Effector memory CD4-positive, alpha-beta T cell (primary cell): ENCODE data around the gene SYNE3.
A peak's percentile ranks its signal among the peaks of the same experiment; 100 is the strongest.

ENCODE experiments used
- DNase-seq, 3 donors: peaks; one replicate each; pipeline ENCODE4 v3.0.0-alpha.2; 2020
- H3K27ac ChIP-seq: 2 replicates; pipeline ENCODE4 v1.7.0; 2013; ENCODE audit warnings: mild to moderate bottlenecking, low read length, moderate library complexity; ENCODE audit not compliant: insufficient read depth, poor library complexity, severe bottlenecking
- H3K27me3 ChIP-seq: replicated peaks from 2 replicates; pipeline ENCODE4 v1.7.0; 2013; ENCODE audit warnings: mild to moderate bottlenecking, low read length; ENCODE audit not compliant: insufficient read depth, control insufficient read depth, poor library complexity, severe bottlenecking
- H3K36me3 ChIP-seq: 2 replicates; pipeline ENCODE4 v1.7.0; 2013; ENCODE audit warnings: mild to moderate bottlenecking, low read length, moderate library complexity; ENCODE audit not compliant: control insufficient read depth, insufficient read depth
- H3K4me1 ChIP-seq: 2 replicates; pipeline ENCODE4 v1.7.0; 2013; ENCODE audit warnings: low read length, mild to moderate bottlenecking; ENCODE audit not compliant: control insufficient read depth, insufficient read depth, poor library complexity, severe bottlenecking
- H3K4me3 ChIP-seq: 2 replicates; pipeline ENCODE4 v1.7.0; 2013; ENCODE audit warnings: low read length, low read depth, mild to moderate bottlenecking; ENCODE audit not compliant: insufficient read depth, poor library complexity, severe bottlenecking
- H3K9me3 ChIP-seq: 2 replicates; pipeline ENCODE4 v1.7.0; 2013; ENCODE audit warnings: mild to moderate bottlenecking, low read length, moderate library complexity; ENCODE audit not compliant: control insufficient read depth

Gene SYNE3

GRCh38 chr14:95489214-95490137 is 27.0 kb downstream of the SYNE3 start:
- Histone ChIP-seq H3K4me1 (no peaks in the 10 kb centered on the region), H3K36me3 (peaks cover 4% of the 10 kb centered on the region), H3K4me3 (no peak overlapping the region), H3K9me3 (no peaks in the 10 kb centered on the region), H3K27me3 (no peaks in the 10 kb centered on the region), H3K27ac (no peak overlapping the region)
- DNase-seq, result no peak

GRCh38 chr14:95488376-95489213 is 27.9 kb downstream of the SYNE3 start:
- H3K36me3 ChIP-seq, result peaks cover 4% of the 10 kb centered on the region
- peaks cover 5% of the 10 kb centered on the region for H3K4me1 ChIP-seq
- no peaks in the 10 kb centered on the region for H3K27me3 ChIP-seq
- H3K9me3 ChIP-seq, result no peaks in the 10 kb centered on the region
- no peak overlapping the region for H3K4me3 ChIP-seq
- DNase-seq, result no peak
- no peak overlapping the region for H3K27ac ChIP-seq

- Histone ChIP-seq H3K27me3 (no peaks in the 10 kb centered on the region), H3K9me3 (no peaks in the 10 kb centered on the region), H3K4me1 (peaks cover 7% of the 10 kb centered on the region)
Measured at GRCh38 chr14:95487669-95488084, 28.8 kb downstream of the SYNE3 start.

GRCh38 chr14:95486875-95487668 is 29.4 kb downstream of the SYNE3 start:
- Histone ChIP-seq H3K9me3 (no peaks in the 10 kb centered on the region), H3K27ac (peak overlapping the region; percentile 26), H3K4me3 (no peak overlapping the region), H3K27me3 (no peaks in the 10 kb centered on the region), H3K36me3 (peaks cover 4% of the 10 kb centered on the region), H3K4me1 (peaks cover 7% of the 10 kb centered on the region)
- DNase-seq, result no peak

More at GRCh38 chr14:95487669-95488084, 28.8 kb downstream of the SYNE3 start:
- Histone ChIP-seq H3K4me3 (no peak overlapping the region), H3K36me3 (peaks cover 4% of the 10 kb centered on the region), H3K27ac (no peak overlapping the region)
- no peak for DNase-seq

- no peak overlapping the region for H3K4me3 ChIP-seq
- DNase-seq, result no peak
- peaks cover 4% of the 10 kb centered on the region for H3K36me3 ChIP-seq
- H3K27me3 ChIP-seq, result no peaks in the 10 kb centered on the region
- H3K9me3 ChIP-seq, result no peaks in the 10 kb centered on the region
- peaks cover 21% of the 10 kb centered on the region for H3K4me1 ChIP-seq
- H3K27ac ChIP-seq, result no peak overlapping the region
Measured at GRCh38 chr14:95485222-95485819, 31.1 kb downstream of the SYNE3 start.

GRCh38 chr14:95484296-95484695 is 32.2 kb downstream of the SYNE3 start:
- Histone ChIP-seq H3K27me3 (no peaks in the 10 kb centered on the region), H3K9me3 (no peaks in the 10 kb centered on the region), H3K27ac (no peak overlapping the region), H3K4me1 (peaks cover 31% of the 10 kb centered on the region), H3K36me3 (peaks cover 4% of the 10 kb centered on the region), H3K4me3 (no peak overlapping the region)
- no peak for DNase-seq

- H3K27ac ChIP-seq, result peak overlapping the region; percentile 36
- no peaks in the 10 kb centered on the region for H3K9me3 ChIP-seq
- no peak for DNase-seq
- peaks cover 4% of the 10 kb centered on the region for H3K36me3 ChIP-seq
- H3K4me1 ChIP-seq, result peaks cover 32% of the 10 kb centered on the region
- H3K27me3 ChIP-seq, result no peaks in the 10 kb centered on the region
- H3K4me3 ChIP-seq, result no peak overlapping the region
Measured at GRCh38 chr14:95483309-95484165, 32.9 kb downstream of the SYNE3 start.

- Histone ChIP-seq H3K36me3 (peaks cover 4% of the 10 kb centered on the region), H3K9me3 (no peaks in the 10 kb centered on the region), H3K4me1 (peaks cover 32% of the 10 kb centered on the region), H3K27me3 (no peaks in the 10 kb centered on the region), H3K27ac (peak overlapping the region; percentile 36), H3K4me3 (no peak overlapping the region)
- DNase-seq, result no peak
Measured at GRCh38 chr14:95482627-95483308, 33.7 kb downstream of the SYNE3 start.
